Endothelial cell (in vitro differentiated cells): ENCODE results near the gene EIF3D. TPM values are rescaled to one million over a fixed set of nuclear protein-coding genes. Genes with fewer than 3 reads are reported as not detected.
"Not testable (repeated sequence)": the region's sequence is repeated elsewhere in the genome, so short reads cannot be mapped to it uniquely, and the experiment has no call there.

Experiments
- DNase-seq: peaks from one replicate; pipeline ENCODE4 v3.0.0; 2021; ENCODE audit warnings: low spot score
- H3K27ac Mint-ChIP-seq: one replicate; pipeline ENCODE4 v1.8.0; 2021; ENCODE audit warnings: mixed read lengths, inconsistent platforms; ENCODE audit not compliant: unreplicated experiment
- H3K27me3 Mint-ChIP-seq: one replicate; pipeline ENCODE4 v1.8.0; 2021; ENCODE audit warnings: mild to moderate bottlenecking, moderate library complexity, mixed read lengths, inconsistent platforms; ENCODE audit not compliant: unreplicated experiment
- H3K36me3 Mint-ChIP-seq: one replicate; pipeline ENCODE4 v1.8.0; 2021; ENCODE audit warnings: mild to moderate bottlenecking, low read depth, mixed read lengths, inconsistent platforms; ENCODE audit not compliant: unreplicated experiment
- H3K4me1 Mint-ChIP-seq: one replicate; pipeline ENCODE4 v1.8.0; 2021; ENCODE audit warnings: mild to moderate bottlenecking, mixed read lengths, inconsistent platforms; ENCODE audit not compliant: unreplicated experiment
- H3K4me3 Mint-ChIP-seq: one replicate; pipeline ENCODE4 v1.8.0; 2021; ENCODE audit warnings: mild to moderate bottlenecking, mixed read lengths, inconsistent platforms; ENCODE audit not compliant: unreplicated experiment
- H3K9me3 Mint-ChIP-seq: one replicate; pipeline ENCODE4 v1.8.0; 2021; ENCODE audit warnings: mixed read lengths, inconsistent platforms; ENCODE audit not compliant: unreplicated experiment
- total RNA-seq: library from RNA; stranded (reverse); fragmentation: NEBNext Ultra II Directional; extraction: Animal tissue kit (Norgen Biotek cat#: 25700); gene quantifications from one replicate; pipeline ENCODE4 v1.2.1, GENCODE V29; 2021; ENCODE audit not compliant: unreplicated experiment
- TF ChIP-seq, protein P1 (sequence below): fragments of 200-600 bp; sonication (generic); IDR thresholded peaks from one replicate; pipeline ENCODE4 v1.5.0; 2021; ENCODE audit warnings: antibody characterized with exemption; ENCODE audit not compliant: unreplicated experiment

The EIF3D gene
- total RNA-seq, 1 donor from 2014 or later = 189 TPM

DNA sequence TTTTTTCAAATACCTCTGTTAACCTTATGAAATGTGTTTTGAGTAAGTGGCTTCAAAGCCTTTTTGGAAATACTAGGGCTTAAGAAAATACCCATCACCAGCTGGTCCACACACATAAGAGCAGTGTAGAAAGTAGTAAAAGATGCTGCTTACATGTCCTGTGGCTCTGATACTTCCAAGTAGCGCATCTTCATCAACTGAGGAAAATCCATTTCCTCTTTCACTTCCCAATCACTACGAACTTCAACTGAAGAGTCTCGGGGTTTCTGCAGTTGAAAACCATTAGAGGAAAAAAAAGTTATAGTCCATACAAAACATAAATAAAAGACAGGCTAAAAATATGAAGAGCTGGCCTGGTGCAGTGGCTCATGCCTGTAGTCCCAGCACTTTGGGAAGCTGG, 8.5 kb downstream of the EIF3D start:
- H3K27me3 Mint-ChIP-seq = no peaks in the 10 kb centered on the region
- peaks cover 72% of the 10 kb centered on the region for H3K36me3 Mint-ChIP-seq
- peak overlapping the region; percentile 31 for H3K4me3 Mint-ChIP-seq
- no peaks in the 10 kb centered on the region for H3K4me1 Mint-ChIP-seq
- no peaks in the 10 kb centered on the region for H3K9me3 Mint-ChIP-seq
- no peak for DNase-seq
- no peak overlapping the region for H3K27ac Mint-ChIP-seq
- TF ChIP-seq, protein P1, sequence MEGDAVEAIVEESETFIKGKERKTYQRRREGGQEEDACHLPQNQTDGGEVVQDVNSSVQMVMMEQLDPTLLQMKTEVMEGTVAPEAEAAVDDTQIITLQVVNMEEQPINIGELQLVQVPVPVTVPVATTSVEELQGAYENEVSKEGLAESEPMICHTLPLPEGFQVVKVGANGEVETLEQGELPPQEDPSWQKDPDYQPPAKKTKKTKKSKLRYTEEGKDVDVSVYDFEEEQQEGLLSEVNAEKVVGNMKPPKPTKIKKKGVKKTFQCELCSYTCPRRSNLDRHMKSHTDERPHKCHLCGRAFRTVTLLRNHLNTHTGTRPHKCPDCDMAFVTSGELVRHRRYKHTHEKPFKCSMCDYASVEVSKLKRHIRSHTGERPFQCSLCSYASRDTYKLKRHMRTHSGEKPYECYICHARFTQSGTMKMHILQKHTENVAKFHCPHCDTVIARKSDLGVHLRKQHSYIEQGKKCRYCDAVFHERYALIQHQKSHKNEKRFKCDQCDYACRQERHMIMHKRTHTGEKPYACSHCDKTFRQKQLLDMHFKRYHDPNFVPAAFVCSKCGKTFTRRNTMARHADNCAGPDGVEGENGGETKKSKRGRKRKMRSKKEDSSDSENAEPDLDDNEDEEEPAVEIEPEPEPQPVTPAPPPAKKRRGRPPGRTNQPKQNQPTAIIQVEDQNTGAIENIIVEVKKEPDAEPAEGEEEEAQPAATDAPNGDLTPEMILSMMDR = no peak

DNA sequence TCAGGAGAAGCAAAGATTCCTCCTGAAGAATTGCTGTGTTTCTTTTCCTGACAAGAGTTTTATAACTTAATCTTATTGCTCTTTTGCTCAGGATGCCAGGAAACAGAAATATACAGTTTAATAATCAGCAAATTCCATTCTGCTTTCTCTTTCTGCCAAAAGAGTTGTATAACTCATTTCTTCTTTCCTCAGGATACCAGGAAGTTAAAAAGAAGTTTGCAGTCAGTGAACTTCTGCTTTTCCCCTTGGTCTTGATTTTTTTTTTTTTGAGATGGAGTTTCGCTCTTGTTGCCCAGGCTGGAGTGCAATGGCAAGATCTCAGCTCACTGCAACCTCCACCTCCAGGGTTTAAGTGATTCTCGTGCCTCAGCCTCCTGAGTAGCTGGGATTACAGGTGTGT, 9.1 kb downstream of the EIF3D start:
- H3K4me3 Mint-ChIP-seq, DNase-seq, H3K4me1 Mint-ChIP-seq, H3K27ac Mint-ChIP-seq, H3K9me3 Mint-ChIP-seq, H3K27me3 Mint-ChIP-seq: not testable (repeated sequence)
- H3K36me3 Mint-ChIP-seq = peaks cover 71% of the 10 kb centered on the region

DNA sequence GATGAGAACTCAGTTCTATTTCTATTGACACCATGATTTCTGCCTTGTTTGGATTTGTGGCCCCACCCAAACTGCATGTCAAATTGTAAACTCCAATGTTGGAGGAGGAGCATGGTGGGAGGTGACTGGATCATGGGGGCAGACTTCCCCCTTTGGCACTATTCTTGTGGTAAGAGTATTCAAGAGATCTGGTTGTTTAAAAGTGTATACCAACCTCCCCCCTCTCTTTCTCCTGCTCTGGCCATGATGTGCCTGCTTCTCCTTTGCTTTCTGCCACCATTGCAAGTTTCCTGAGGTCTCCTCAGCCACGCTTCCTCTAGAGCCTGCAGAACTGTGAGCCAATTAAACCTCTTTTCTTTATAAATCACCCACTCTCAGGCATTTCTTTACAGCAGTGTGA, 14.2 kb downstream of the EIF3D start:
- Mint-ChIP-seq H3K9me3 (no peaks in the 10 kb centered on the region), H3K4me1 (no peaks in the 10 kb centered on the region), H3K27me3 (peaks cover 2% of the 10 kb centered on the region), H3K36me3 (peaks cover 76% of the 10 kb centered on the region), H3K4me3 (no peak overlapping the region), H3K27ac (no peak overlapping the region)
- TF ChIP-seq, protein P1 = no peak
- no peak for DNase-seq

DNA sequence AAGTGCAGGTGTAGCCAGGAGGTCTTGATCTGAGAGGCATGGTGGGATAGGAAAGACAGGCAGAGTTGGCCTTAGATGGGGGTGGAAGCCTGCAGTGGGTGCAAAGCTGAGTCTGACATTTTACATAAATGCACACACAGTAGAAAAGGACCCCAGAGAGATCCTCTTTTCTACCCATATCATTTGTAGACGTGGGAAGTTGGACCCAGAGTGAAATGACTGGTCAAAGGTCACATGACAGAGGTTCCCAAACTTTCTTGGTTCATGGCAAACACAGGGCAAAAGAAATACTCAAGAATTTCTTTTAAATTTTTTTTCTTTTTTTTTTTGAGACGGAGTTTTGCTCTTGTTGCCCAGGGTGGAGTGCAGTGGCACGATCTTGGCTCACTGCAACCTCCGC, 16.0 kb downstream of the EIF3D start:
- peaks cover 2% of the 10 kb centered on the region for H3K4me1 Mint-ChIP-seq

DNA sequence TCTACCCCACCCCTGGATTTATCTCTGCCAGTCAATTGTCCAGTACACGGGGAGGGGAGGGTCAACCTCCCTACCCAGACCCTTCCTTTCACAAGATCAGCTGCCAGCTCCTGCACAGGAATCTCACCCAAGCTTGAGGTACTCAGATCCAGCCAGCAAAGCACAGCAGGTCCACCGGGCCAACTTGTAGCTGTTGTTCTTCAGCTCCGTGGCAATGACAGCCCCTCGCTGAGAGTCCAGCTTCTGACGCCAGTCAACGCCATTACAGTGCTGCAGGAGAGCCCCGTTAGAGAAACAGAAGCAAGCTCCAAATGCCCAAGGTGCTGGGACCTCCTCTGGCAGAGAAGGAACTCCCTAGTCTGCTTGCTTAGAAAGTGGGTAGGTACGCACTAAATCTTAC, 16.6 kb downstream of the EIF3D start:
- H3K9me3 Mint-ChIP-seq = no peaks in the 10 kb centered on the region
- DNase-seq = no peak
- TF ChIP-seq, protein P1 = no peak
- H3K36me3 Mint-ChIP-seq = peaks cover 63% of the 10 kb centered on the region
- peaks cover 6% of the 10 kb centered on the region for H3K4me1 Mint-ChIP-seq
- H3K27me3 Mint-ChIP-seq = peaks cover 2% of the 10 kb centered on the region
- peak overlapping the region; percentile 42 for H3K4me3 Mint-ChIP-seq
- H3K27ac Mint-ChIP-seq = no peak overlapping the region

More for the DNA sequence above, 16.0 kb downstream of the EIF3D start:
- Mint-ChIP-seq H3K27me3 (peaks cover 2% of the 10 kb centered on the region), H3K27ac (no peak overlapping the region), H3K4me3 (peak overlapping the region; percentile 4), H3K36me3 (peaks cover 69% of the 10 kb centered on the region), H3K9me3 (no peaks in the 10 kb centered on the region)
- no peak for DNase-seq
- TF ChIP-seq, protein P1 = no peak
